Inflammatory macrophage treated with lipopolysaccharide for 4 hours (primary cell): ENCODE measurements around the gene KLRC4.
"Not testable (repeated sequence)": the region's sequence is repeated elsewhere in the genome, so short reads cannot be mapped to it uniquely, and the experiment has no call there.

ENCODE experiments used
- DNase-seq: peaks from one replicate; pipeline ENCODE4 v3.0.0-alpha.2; 2020

Gene KLRC4, protein sequence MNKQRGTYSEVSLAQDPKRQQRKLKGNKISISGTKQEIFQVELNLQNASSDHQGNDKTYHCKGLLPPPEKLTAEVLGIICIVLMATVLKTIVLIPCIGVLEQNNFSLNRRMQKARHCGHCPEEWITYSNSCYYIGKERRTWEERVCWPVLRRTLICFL

DNA sequence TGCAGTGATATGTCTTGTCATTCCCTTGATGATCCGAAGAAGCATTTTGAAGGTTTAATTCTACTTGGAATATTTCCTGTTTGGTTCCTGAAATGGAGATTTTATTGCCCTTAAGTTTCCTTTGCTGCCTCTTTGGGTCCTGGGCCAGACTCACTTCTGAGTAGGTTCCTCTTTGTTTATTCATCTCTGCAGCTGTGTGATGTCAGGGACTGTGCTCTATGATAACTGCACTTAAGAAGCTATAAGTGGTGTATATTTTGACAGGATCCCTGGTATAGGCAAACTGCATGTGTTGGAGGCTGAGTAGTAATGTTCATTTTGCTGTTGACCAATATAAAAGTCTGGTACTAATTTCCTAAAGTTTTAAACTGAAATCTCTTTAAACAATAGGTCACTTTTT is at the start of gene KLRC4:
Gene KLRC4 (minus strand): TSS at position 366 of the 400 bp plus-strand sequence. CDS start 182 bp downstream, at position 184.
- peak; percentile 6 for DNase-seq

DNA sequence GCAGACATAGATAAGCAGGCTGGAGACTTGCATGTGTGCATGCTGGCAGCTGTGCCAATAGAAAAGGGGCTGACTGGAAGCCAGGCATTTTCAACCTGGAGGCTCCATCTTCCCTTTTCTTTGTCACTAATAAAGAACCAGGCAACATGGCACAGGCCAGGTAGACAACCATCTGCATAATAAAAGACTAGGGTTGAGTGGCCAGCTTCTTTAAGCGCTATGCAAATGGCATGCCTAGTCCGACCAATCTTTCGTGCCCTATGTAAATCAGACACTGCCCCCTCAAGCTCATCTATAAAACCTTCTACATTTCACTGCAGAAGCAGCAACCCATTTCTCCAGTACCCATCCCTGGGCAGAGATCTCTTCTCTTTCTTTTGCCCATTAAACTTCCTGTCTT is 48.2 kb upstream of the KLRC4 start:
- DNase-seq = no peak

DNA sequence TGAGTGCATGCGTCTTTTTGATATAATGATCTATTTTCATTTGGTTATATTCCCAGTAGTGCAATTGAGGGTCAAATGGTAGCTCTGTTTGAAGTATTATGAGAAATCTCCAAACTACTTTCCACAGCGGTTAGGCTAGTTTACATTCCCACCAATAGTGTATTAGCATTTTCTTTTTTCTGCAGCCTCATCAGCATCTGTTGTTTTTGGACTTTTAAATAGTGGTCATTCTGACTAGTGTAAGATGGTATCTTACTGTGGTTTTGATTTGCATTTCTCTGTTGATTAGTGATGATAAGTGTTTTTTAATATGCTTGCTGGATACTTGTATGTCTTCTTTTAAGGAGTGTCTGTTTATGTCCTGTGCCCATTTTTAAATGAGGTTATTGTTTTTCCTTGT is 47.3 kb upstream of the KLRC4 start:
- no peak for DNase-seq

DNA sequence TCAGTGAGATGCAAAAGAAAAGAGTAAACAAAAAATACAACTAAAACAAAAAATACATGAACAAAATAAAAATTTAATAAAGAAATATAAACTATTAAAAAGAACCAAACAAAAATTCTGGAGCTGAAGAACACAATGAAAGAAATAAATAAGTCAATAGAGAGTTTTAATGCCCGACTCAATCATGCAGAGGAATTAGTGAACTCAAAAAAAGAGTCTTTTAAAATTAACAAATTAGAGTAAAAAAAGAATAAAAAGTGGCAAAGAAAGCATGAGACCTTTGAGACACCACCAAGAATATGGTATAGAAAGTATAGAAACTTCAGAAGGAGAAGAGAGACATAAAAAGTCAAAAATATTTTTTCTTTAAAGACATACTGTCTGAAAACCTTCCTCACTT is 46.2 kb upstream of the KLRC4 start:
- DNase-seq = no peak

DNA sequence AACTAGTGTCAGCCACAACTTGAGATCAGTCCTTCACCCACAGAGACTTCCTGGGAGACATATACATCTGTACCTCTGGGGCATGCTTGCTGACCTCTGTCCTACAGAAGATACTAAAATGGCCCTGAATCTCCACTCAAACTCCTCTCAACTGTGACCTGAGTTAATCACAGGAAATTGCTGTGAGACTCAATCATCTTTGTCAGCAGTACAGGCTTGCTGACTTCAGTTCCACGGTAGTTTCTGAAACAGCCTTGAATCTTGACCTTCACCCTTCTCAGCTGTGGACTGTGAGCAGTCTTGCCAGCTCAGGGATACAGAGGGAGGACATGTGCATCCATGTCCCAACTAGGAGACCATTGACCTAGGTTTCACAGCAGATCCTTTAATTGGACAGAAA is 45.0 kb upstream of the KLRC4 start:
- no peak for DNase-seq

DNA sequence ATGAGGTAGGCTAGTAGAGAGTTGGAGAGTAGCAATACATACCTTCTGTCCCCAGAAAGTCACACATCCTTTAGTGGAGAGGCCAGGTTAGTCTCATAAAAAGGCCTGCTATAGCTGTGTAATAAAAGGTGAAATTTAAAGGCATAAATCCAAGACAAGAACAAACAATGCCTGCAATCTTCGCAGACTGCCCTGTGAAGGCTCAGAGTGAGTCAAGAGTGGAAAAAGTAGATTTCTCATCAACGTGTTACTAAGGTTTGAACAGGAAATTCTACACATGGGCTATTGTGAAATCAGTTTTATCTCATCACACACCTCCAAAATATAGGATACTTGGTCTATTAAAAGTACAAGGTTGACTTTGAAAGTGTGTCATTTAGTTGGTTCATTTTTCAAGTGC is 43.6 kb upstream of the KLRC4 start, which contains the start of gene KLRC1:
Gene KLRC1 (minus strand): TSS at position 222 of the 400 bp plus-strand sequence. CDS start 2,221 bp downstream, outside the sequence.
- no peak for DNase-seq

DNA sequence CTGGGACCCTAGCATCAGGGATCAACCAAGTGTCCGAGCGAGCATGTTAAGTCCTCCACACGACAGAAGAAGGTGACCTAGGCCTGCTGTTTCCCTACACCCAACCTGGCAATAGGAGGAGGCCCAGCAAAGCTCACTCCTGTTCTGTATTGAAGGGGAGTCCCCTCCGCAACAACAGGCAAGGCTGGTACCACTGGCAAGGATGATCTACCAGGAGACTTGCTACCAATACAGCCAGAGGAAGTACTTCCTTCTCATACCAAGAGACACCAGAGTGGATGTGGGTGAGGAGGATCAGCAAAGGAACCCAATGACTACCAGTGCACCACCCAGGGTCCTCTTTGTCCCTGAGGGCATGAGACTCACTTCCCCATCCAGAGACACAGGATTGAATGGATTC is 38.7 kb upstream of the KLRC4 start:
- DNase-seq = no peak

DNA sequence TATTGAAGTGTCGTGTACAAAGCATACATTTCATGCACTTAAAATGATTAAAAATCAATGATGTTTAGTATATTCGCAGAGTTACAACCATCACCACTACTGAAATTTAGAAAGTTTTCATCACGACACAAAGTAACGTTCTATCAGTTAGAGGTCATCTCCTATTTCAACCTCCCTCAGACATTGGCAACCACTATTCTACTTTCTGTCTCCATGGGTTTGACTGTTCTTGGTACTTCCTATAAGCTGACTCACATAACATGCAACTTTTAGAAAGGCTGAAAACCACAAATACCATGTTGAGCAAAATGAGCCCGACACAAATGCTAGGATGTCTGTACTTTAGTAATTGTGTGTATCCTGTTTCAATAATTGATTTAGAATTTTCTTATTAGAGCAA is 36.5 kb upstream of the KLRC4 start:
- not testable (repeated sequence) for DNase-seq

DNA sequence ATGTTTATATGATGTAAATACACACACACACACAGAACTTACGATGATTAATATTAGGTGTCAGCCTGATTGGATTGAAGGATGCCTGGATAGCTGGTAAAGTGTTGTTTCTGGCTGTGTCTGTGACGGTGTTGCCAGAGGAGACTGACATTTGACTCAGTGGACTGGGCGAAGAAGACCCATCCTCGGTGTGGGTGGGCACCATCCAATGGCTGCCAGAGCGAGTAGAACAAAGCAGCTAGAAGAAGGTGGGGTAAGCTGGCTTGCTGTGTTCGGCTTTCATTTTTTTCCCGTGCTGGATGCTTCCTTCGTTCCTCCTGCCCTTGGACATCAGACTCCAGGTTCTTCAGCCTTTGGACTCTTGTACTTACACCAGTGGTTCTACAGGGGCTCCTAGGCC is 31.6 kb upstream of the KLRC4 start:
- not testable (repeated sequence) for DNase-seq

DNA sequence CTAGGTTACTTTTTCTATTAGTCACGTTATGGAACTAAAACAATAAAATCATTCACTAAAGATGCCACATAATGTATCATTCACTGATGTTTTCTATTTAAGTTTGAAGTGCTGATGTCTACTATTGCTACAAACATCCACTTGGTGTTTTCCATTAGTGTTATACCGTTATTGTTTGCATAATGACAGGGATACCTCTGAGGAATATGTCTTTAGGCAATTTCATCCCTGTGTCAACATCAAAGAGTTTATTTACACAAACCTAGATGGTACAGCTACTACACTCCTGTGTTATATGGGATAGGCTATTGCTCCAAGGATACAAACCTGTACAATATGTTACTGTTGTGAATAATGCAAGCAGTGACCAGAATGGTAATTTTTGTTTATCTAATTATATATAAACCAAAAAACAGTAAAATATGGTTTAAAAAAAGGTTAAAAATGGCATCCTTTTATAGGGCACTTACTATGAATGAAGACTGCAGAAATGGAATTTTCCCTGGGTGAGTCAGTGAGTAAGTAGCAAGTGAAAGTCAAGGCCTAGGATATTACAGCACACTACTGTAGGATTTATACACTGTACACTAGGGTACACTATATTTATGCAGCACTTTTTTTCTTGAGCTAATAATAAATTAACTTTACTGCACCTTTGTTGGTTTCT is 30.2 kb upstream of the KLRC4 start:
- DNase-seq = not testable (repeated sequence)

DNA sequence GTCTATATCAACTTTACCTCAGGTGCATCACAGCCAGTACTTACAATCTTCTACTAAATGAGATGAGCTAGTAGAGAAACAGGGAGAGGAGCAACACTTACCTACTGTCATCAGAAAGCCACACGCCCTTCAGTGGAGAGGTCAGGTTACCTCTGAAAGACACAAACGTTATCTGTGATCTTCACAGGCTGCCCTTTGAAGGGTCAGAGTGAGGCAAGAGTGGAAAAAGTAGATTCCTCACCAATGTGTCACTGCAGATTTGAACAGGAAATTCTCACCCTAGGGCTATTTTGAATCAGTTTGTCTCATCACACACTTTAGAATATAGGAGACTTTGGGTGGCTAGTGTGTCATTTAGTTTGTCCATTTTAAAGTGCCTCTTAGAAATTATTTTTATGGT is 28.0 kb upstream of the KLRC4 start:
- DNase-seq = not testable (repeated sequence)

DNA sequence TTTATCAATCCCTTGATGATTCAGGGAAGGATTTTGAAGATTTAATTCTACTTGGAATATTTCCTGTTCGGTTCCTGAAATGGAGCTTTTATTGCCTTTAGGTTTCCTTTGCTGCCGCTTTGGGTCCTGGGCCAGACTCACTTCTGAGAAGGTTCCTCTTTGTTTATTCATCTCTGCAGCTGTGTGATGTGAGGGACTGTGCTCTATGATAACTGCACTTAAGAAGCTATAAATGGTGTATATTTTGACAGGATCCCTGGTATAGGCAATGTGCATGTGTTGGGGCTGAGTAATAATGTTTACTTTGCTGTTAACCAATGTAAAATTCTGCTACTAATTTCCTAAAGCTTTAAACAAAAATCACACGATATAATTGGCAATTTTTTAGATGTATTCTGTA is 26.3 kb upstream of the KLRC4 start, which contains the start of gene KLRC2:
Gene KLRC2 (minus strand): TSS at position 195 of the 400 bp plus-strand sequence. CDS start 24 bp downstream, at position 171.
- DNase-seq = not testable (repeated sequence)

DNA sequence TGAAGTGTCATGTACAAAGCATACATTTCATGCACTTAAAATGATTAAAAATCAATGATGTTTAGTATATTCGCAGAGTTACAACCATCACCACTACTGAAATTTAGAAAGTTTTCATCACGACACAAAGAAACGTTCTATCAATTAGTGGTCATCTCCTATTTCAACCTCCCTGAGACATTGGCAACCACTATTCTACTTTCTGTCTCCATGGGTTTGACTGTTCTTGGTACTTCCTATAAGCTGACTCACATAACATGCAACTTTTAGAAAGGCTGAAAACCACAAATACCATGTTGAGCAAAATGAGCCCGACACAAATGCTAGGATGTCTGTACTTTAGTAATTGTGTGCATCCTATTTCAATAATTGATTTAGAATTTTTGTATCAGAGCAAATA is 21.1 kb upstream of the KLRC4 start:
- DNase-seq = not testable (repeated sequence)

DNA sequence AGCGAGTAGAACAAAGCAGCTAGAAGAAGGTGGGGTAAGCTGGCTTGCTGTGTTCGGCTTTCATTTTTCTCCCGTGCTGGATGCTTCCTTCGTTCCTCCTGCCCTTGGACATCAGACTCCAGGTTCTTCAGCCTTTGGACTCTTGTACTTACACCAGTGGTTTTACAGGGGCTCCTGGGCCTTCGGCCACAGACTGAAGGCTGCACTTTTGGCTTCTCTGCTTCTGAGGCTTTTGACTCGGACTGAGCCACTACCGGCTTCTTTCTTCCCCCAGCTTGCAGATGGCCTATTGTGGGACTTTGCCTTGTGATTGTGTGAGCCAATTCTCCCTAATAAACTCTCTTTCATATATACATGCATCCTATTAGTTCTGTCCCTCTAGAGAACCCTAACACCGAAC is 16.4 kb upstream of the KLRC4 start:
- DNase-seq = not testable (repeated sequence)

DNA sequence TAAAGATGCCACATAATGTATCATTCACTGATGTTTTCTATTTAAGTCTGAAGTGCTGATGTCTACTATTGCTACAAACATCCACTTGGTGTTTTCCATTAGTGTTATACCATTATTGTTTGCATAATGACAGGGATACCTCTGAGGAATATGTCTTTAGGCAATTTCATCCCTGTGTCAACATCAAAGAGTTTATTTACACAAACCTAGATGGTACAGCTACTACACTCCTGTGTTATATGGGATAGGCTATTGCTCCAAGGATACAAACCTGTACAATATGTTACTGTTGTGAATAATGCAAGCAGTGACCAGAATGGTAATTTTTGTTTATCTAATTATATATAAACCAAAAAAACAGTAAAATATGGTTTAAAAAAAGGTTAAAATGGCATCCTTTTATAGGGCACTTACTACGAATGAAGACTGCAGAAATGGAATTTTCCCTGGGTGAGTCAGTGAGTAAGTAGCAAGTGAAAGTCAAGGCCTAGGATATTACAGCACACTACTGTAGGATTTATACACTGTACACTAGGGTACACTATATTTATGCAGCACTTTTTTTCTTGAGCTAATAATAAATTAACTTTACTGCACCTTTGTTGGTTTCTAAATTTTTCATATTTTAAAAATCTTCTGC is 14.8 kb upstream of the KLRC4 start:
- not testable (repeated sequence) for DNase-seq

DNA sequence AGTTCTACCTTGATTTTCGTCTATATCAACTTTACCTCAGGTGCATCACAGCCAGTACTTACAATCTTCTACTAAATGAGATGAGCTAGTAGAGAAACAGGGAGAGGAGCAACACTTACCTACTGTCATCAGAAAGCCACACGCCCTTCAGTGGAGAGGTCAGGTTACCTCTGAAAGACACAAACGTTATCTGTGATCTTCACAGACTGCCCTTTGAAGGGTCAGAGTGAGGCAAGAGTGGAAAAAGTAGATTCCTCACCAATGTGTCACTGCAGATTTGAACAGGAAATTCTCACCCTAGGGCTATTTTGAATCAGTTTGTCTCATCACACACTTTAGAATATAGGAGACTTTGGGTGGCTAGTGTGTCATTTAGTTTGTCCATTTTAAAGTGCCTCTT is 12.6 kb upstream of the KLRC4 start:
- DNase-seq = not testable (repeated sequence)

DNA sequence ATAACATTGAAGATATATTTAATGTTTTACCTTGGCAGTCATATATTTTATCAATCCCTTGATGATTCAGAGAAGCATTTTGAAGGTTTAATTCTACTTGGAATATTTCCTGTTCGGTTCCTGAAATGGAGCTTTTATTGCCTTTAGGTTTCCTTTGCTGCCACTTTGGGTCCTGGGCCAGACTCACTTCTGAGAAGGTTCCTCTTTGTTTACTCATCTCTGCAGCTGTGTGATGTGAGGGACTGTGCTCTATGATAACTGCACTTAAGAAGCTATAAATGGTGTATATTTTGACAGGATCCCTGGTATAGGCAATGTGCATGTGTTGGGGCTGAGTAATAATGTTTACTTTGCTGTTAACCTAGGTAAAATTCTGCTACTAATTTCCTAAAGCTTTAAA is 10.8 kb upstream of the KLRC4 start, which contains the start of gene KLRC3:
Gene KLRC3 (minus strand): TSS at position 262 of the 400 bp plus-strand sequence. CDS start 45 bp downstream, at position 217.
- not testable (repeated sequence) for DNase-seq

DNA sequence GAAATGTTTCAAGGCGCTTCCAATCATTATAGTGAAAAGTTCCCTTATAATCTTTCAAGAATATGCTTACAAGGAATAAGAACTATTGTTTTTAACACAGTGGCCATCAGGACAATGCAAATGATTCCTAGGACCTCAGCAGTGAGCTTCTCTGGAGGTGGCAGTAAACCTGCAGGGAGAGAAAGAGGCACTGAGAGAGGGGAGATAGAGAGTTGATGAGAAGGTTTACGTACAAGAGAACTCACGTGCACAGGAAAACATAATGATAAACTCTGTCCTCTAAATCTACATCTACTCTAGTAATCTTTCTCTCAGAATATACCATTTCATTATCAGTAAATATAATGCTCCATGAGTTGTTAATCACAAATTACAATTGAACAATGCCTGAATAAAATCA is 715 bp downstream of the KLRC4 start:
- no peak for DNase-seq

DNA sequence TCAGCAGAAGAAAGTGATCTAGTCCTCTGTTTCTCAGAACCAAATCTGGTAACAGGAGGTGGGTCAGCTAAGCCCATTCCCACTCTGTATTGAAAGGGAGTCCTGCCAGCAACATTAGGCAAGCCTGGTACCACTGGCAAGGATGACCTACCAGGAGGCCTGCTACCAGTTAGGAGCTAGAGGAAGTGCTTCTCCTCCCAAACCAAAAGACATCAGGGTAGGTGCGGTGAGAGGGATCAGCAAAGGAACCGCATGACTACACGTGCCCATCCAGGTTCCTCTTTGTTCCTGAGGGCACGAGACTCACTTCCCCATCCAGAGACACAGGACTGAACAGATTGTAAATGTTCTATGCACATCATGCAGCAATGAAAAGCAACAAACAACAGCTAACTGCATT is 2.8 kb downstream of the KLRC4 start:
- peak; percentile 38 for DNase-seq

DNA sequence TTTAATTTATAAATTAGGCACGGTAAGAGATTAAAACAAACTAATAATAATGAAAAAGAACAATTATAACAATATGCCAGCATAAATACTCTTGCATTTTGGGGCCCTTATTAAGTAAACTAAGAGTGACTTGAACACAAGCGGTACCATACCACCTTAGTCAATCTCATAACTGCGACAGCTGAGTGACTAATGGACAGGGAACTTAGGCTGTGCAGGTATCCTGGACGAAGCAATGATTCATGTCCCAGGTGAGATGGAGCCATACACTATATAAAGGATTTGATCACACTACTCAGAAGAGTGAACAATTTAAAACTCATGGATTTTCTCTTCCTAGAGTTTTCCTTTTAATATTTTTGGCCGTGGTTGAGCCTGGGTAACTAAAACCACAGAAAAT is 4.3 kb downstream of the KLRC4 start:
- DNase-seq = no peak

DNA sequence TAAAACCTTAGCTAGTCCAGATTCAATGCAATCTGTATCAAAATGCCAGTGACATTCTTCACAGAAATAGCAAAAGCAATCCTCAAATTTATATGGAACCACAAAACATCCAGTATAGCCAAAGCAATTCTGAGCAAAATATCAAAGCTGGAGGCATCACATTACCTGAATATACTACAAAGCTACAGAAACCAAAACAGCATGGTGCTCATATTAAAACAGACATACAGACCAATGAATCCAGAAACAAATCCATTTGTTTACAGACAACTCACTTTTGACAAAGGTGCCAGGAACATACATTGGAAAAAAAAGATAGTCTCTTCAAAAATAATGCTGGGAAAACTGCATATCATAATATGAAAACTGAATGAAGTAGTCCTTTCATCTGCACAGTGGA is 4.8 kb downstream of the KLRC4 start:
- no peak for DNase-seq

DNA sequence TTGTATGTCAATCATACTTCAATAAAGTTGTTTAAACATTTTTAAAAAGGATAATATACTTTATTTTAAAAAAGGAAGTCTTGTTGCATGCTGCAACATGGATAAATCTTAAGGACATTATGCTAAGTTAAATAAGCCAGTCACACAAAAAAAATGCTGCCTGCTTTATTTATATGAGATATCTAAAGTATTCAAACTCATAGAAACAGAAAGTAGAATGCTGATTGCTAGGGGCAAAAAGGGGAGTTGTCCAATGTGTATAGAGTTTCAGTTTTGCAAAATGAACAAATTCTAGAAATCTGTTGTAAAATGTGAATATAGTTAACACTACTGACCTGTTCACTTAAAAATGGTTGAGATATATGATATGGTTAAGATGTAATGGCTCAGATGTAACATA is 8.7 kb downstream of the KLRC4 start:
- no peak for DNase-seq

DNA sequence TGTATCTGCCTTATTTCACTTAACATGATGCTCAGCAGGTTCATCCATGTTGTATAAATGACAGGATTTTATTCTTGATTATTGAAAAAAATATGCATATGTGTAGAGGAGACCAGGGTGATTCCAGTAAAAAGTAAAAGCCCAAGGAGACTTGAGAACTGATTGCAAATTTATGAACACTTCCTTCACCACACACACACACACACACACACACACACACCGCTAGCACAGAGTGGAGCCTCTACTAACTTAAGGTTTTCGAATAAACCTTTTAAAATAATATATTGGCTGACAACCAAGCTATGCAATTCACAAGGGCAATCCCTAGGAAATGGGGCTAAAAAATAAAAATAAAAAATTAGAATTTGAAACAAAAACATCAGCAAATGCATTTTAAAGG is 11.4 kb downstream of the KLRC4 start:
- no peak for DNase-seq

DNA sequence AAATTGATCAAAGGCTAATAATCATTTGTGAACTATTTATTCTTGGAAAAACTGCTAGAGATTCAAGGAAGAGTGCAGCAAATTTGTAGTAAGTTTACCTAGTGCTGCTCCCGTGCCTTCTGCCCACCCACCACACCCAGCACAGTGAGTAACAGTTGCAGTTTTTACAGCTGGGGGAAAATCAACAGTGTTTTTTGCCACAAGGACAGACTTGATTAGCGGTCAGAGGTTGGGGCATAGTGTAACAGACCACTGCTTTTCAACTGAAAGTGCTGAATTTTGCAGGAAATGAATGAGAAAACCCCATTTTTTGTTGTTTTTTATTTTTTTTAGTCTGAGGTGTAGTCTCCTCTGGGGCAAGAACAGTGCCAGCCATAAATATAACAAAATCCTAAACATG is 12.3 kb downstream of the KLRC4 start:
- no peak for DNase-seq
